Midbrain (tissue), 1 donor: ENCODE measurements around the gene TBC1D5.
"Not testable (repeated sequence)": the region's sequence is repeated elsewhere in the genome, so short reads cannot be mapped to it uniquely, and the experiment has no call there.

Experiments
- DNase-seq: peaks from one replicate; lab custom pipeline; 2025; lab: John Stamatoyannopoulos, UW

The TBC1D5 gene

GRCh38 chr3:17138246-17139039, 604.0 kb downstream of the TBC1D5 start:
- no peak for DNase-seq

GRCh38 chr3:17137321-17137826, 605.1 kb downstream of the TBC1D5 start:
- no peak for DNase-seq

- DNase-seq = no peak
These were observed 606.2 kb downstream of the TBC1D5 start for GRCh38 chr3:17136136-17136721.

- no peak for DNase-seq
These were observed 606.7 kb downstream of the TBC1D5 start for GRCh38 chr3:17135696-17136095.

- DNase-seq = no peak
These were observed 608.5 kb downstream of the TBC1D5 start for GRCh38 chr3:17133632-17134545.

- no peak for DNase-seq
These were observed 609.9 kb downstream of the TBC1D5 start for GRCh38 chr3:17132286-17133115.

GRCh38 chr3:17130956-17131355, 611.5 kb downstream of the TBC1D5 start:
- no peak for DNase-seq

- no peak for DNase-seq
These were observed 612.9 kb downstream of the TBC1D5 start for GRCh38 chr3:17129556-17129955.

- DNase-seq = not testable (repeated sequence)
These were observed 613.8 kb downstream of the TBC1D5 start for GRCh38 chr3:17128671-17129070.

GRCh38 chr3:17125738-17126442, 616.5 kb downstream of the TBC1D5 start:
- no peak for DNase-seq

GRCh38 chr3:17122758-17123157, 619.7 kb downstream of the TBC1D5 start:
- DNase-seq = no peak

- DNase-seq = no peak
These were observed 621.1 kb downstream of the TBC1D5 start for GRCh38 chr3:17121336-17121735.

GRCh38 chr3:17120115-17120514, 622.3 kb downstream of the TBC1D5 start:
- no peak for DNase-seq

- DNase-seq = no peak
These were observed 623.0 kb downstream of the TBC1D5 start for GRCh38 chr3:17119201-17120072.

GRCh38 chr3:17118771-17119170, 623.7 kb downstream of the TBC1D5 start:
- DNase-seq = no peak

- DNase-seq = no peak
These were observed 626.3 kb downstream of the TBC1D5 start for GRCh38 chr3:17116007-17116600.

GRCh38 chr3:17115186-17115585, 627.2 kb downstream of the TBC1D5 start:
- DNase-seq = no peak

- DNase-seq = no peak
These were observed 630.8 kb downstream of the TBC1D5 start for GRCh38 chr3:17111586-17111985.

- no peak for DNase-seq
These were observed 631.6 kb downstream of the TBC1D5 start for GRCh38 chr3:17110660-17111396.
